ENCODE data around the gene PPIB.

DNA sequence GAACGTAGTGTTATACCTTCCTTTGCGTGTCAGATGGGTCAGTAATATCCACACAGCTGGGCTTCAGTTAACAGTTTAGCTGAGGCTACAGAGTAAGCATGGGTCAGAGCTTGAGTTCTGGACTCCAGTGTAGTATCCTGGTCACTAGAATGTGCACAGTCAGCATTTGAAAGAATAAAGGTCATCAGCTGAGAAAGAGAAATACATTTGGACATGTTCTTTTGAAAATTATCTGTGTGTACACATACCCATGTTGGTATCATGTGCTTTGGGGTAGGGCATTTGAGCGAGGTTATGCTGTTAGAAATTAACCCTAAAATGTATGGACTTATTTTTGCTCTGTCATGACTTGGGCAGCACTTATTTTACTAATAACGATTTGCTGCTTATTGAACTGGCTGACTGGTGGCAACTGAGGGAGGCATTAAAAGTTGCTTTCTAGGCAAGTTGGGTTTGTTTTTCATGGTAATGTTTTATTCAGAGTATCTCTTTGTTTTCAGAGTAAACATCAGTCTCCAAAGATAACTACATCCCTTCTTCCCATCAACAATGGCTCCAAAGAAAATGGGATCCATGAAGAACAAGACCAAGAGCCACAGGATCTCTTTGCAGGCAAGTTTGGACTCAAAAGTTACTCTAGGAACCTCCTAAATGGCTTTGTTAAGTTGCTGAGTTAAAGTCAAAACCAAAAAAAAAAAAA lies 50.6 kb downstream of the PPIB start:
- TF ChIP-seq, protein P1, sequence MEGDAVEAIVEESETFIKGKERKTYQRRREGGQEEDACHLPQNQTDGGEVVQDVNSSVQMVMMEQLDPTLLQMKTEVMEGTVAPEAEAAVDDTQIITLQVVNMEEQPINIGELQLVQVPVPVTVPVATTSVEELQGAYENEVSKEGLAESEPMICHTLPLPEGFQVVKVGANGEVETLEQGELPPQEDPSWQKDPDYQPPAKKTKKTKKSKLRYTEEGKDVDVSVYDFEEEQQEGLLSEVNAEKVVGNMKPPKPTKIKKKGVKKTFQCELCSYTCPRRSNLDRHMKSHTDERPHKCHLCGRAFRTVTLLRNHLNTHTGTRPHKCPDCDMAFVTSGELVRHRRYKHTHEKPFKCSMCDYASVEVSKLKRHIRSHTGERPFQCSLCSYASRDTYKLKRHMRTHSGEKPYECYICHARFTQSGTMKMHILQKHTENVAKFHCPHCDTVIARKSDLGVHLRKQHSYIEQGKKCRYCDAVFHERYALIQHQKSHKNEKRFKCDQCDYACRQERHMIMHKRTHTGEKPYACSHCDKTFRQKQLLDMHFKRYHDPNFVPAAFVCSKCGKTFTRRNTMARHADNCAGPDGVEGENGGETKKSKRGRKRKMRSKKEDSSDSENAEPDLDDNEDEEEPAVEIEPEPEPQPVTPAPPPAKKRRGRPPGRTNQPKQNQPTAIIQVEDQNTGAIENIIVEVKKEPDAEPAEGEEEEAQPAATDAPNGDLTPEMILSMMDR (IDR thresholded peaks at IDR 0.05), result no peak
- TF ChIP-seq ZFX (IDR thresholded peaks at IDR 0.05; ENCODE audit: borderline replicate concordance), result no peak

Measured in 22Rv1 (cell line).